HEK293T (cell line): ENCODE data around the gene CD81.

Experiments
- ARNT ChIP-seq: fragments of 450-650 bp; IDR thresholded peaks from 2 replicates; pipeline ENCODE4 v1.6.1; 2017; ENCODE audit warnings: mild to moderate bottlenecking
- BHLHE40 ChIP-seq: fragments of 450-650 bp; IDR thresholded peaks from 2 replicates; pipeline ENCODE4 v1.6.1; 2016; ENCODE audit warnings: mild to moderate bottlenecking, moderate library complexity, borderline replicate concordance
- CTBP1 ChIP-seq: fragments of 450-650 bp; IDR thresholded peaks from 2 replicates; pipeline ENCODE4 v1.6.1; 2016; ENCODE audit warnings: borderline replicate concordance
- FOXA1 ChIP-seq: fragments of 450-650 bp; IDR thresholded peaks from 2 replicates; pipeline ENCODE4 v1.6.1; 2016; ENCODE audit warnings: mild to moderate bottlenecking
- FOXK2 ChIP-seq: fragments of 450-650 bp; IDR thresholded peaks from 2 replicates; pipeline ENCODE4 v1.6.1; 2016; ENCODE audit warnings: mild to moderate bottlenecking
- FOXM1 ChIP-seq: fragments of 450-650 bp; IDR thresholded peaks from 2 replicates; pipeline ENCODE4 v1.6.1; 2017; ENCODE audit warnings: mild to moderate bottlenecking, borderline replicate concordance
- SP1 ChIP-seq: fragments of 450-650 bp; IDR thresholded peaks from 2 replicates; pipeline ENCODE4 v1.6.1; 2017
- SUZ12 ChIP-seq: fragments of 450-650 bp; IDR thresholded peaks from 2 replicates; pipeline ENCODE4 v1.6.1; 2016; ENCODE audit warnings: mild to moderate bottlenecking

- TF ChIP-seq BHLHE40 (no peak), FOXM1 (no peak), SUZ12 (no peak), FOXA1 (no peak), SP1 (no peak), FOXK2 (no peak), CTBP1 (no peak), ARNT (no peak)
Observed at GRCh38 chr11:2418693-2419360, 41.7 kb downstream of the CD81 start.
